GM10248 (cell line): Measurements from ENCODE around the gene CDC42BPB.

Source experiments
- CTCF ChIA-PET: fragments of 300-600 bp; sonication (Branson Sonifier 250); formaldehyde crosslinking; extraction: SDS; loops from one replicate; lab custom pipeline; 2021; ENCODE audit warnings: antibody characterized with exemption; lab: Yijun Ruan, JAX
- POLR2A ChIA-PET: fragments of 350-650 bp; sonication (Branson Sonifier 250); formaldehyde crosslinking; extraction: SDS; loops from one replicate; lab custom pipeline; 2020; ENCODE audit warnings: antibody characterized with exemption; lab: Yijun Ruan, JAX
- DNase-seq: peaks from one replicate; pipeline ENCODE4 v3.0.0; 2012; ENCODE audit errors: extremely low spot score
- TF ChIP-seq, protein P1 (sequence below): IDR thresholded peaks from 2 replicates; pipeline ENCODE4 v1.5.1; 2012; ENCODE audit warnings: mild to moderate bottlenecking, low read depth; ENCODE audit errors: extremely low read depth, missing control alignments, control extremely low read depth

Gene CDC42BPB

DNA sequence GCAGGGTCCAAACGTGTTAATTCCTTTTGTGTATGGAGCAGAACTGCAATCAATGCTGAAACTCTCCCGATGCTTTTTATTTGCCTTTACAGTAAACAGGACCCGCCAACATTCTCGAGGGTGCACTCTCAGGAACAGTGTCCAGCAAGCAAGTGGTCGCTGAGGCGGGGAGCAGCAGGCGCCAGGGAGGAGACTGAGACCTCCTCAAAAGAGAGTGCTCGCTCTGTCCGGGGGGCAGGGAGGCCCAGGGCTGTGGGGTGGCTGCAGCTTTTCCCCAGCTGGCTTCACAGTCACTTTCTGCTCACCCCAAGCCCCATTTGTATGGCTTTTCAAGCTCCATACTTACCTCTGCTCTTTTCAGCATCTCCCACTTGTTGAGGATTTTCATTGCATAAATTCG lies 49.2 kb downstream of the CDC42BPB start:
- no peak for DNase-seq
- ChIA-PET POLR2A (no interaction called here), CTCF (no interaction called here)
- TF ChIP-seq, protein P1, sequence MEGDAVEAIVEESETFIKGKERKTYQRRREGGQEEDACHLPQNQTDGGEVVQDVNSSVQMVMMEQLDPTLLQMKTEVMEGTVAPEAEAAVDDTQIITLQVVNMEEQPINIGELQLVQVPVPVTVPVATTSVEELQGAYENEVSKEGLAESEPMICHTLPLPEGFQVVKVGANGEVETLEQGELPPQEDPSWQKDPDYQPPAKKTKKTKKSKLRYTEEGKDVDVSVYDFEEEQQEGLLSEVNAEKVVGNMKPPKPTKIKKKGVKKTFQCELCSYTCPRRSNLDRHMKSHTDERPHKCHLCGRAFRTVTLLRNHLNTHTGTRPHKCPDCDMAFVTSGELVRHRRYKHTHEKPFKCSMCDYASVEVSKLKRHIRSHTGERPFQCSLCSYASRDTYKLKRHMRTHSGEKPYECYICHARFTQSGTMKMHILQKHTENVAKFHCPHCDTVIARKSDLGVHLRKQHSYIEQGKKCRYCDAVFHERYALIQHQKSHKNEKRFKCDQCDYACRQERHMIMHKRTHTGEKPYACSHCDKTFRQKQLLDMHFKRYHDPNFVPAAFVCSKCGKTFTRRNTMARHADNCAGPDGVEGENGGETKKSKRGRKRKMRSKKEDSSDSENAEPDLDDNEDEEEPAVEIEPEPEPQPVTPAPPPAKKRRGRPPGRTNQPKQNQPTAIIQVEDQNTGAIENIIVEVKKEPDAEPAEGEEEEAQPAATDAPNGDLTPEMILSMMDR: no peak

DNA sequence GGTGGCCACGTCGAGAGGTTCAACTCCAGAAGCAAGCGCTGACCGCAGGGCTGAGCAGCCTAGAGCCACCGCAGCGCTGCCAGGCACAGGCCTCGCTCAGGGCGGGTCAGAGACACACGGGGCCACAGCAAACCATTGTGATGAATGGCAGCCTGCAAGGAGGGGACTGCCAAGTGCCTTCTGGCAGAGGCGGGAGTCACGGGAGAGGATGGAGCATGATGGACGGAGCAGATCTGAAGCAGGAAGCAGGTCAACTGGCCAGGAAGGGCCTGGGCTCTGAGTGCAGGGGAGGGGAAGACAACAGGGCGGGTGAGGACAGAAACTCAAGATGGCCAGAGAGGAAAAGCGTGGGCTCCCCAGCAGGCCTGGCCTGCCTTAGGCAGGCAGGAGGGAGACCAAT lies 49.8 kb downstream of the CDC42BPB start:
- TF ChIP-seq, protein P1: no peak
- ChIA-PET CTCF (no interaction called here), POLR2A (no interaction called here)
- no peak for DNase-seq

DNA sequence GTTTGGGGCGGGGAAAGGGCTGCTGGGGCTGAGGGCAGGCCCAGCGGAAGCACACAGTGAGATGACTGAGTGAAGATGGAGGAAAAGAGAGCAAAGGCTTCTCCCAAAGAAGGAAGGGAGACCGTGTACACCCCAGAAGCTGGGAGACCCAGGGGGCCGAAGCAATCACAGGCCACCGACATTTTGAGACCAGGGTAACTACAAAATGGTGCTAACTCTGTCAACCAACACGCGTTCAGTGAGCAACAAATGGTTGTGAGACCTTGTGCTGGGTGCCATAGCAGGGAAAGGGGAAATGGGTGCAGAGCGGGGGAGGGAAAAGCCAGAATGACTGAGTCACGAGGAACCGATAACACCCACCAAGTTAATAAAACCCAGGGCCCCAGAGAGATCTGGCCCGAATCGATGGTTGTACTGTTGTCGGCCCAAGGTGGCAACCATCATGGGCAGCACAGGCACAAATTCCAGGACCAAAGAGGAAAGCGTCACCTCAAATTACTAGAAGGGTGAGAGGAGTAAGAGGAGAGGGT lies 50.3 kb downstream of the CDC42BPB start:
- no peak for DNase-seq
- CTCF ChIA-PET: interaction anchor here (1.1 kb wide), 1 partner anchor 26 kb away, joined by 3 read pairs; no protein-coding TSS in a partner anchor
- POLR2A ChIA-PET: no interaction called here
- TF ChIP-seq, protein P1: no peak

DNA sequence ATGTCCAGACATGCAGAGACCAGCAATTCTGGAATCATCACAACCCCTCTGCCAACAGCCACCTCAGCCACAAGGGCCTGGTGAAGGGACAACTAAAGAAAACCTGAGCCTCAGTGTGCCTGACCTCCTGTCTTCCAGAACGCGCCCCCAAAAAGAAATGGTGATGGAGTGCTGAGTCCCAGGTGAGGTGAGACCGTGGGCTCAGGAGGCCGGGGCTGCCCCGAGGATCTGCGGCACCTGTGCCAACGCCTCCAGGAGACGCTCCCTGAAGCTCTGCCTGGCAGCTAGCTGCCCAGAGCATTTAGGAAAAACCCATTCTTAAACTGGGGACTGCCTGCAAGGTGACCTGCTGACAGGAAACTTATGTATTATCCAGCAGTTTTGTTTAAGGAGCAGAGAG lies 51.2 kb downstream of the CDC42BPB start:
- POLR2A ChIA-PET: no interaction called here
- DNase-seq: no peak
- TF ChIP-seq, protein P1: no peak
- CTCF ChIA-PET: interaction anchor here (1.1 kb wide), 1 partner anchor 25 kb away, joined by 3 read pairs; no protein-coding TSS in a partner anchor

DNA sequence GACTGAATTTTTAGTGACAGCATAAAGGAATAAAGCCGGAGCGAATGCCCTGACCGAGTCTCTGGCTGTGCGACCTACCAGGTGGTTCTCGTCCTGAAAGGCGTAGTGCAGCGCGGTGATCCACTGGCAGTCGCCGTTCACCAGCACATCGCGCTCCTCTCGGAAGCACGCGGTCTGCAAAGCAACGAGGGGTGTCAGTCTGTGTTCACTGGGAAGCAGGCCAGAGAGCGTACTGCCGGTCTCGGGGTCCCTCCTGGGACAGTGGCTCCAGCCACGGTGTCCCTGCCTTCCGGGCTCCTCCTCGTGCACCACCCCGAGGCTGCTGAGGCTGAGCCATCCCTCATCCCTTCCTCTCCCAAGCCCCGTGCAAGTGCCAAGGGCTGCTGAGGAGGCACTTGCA lies 53.5 kb downstream of the CDC42BPB start:
- POLR2A ChIA-PET: no interaction called here

DNA sequence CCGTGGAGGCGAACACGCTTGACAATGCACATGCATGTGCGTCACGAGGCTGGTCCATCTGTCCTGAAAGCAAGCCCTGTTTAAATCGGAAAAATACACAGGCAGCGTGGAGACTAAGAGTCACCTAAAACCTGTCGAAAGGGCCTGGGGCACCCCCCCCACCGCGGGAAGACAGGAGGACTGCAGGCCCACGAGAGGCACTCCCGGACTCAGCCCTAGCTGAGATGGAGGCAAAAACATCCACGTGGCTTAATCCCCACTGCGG lies 54.1 kb downstream of the CDC42BPB start:
- DNase-seq: no peak
- TF ChIP-seq, protein P1: no peak
- ChIA-PET POLR2A (no interaction called here), CTCF (interaction anchor here (0.8 kb wide), 1 partner anchor 288 kb away, joined by 3 read pairs; no protein-coding TSS in a partner anchor)

More for the DNA sequence above, 53.5 kb downstream of the CDC42BPB start:
- no peak for DNase-seq
- CTCF ChIA-PET: interaction anchor here (0.8 kb wide), 1 partner anchor 288 kb away, joined by 3 read pairs; no protein-coding TSS in a partner anchor
- TF ChIP-seq, protein P1: no peak
